Duodenal mucosa (tissue), 2 donors: ENCODE results near the gene MINK1.

Experiments
- H3K27ac ChIP-seq: one replicate; pipeline ENCODE4 v1.7.0; 2013; ENCODE audit warnings: low read depth, low read length
- H3K27me3 ChIP-seq, 2 donors: one replicate each; pipeline ENCODE4 v1.7.0; 2013; ENCODE audit warnings: low read length in 2 of 2, control low read depth in 1 of 2; ENCODE audit not compliant: insufficient read depth in 2 of 2, control insufficient read depth in 1 of 2
- H3K36me3 ChIP-seq, 2 donors: one replicate each; pipeline ENCODE4 v1.7.0; 2013; ENCODE audit warnings: low read length in 2 of 2, control low read depth in 1 of 2; ENCODE audit not compliant: insufficient read depth in 2 of 2, control insufficient read depth in 1 of 2
- H3K4me1 ChIP-seq, 2 donors: one replicate each; pipeline ENCODE4 v1.7.0; 2013; ENCODE audit warnings: low read length in 2 of 2, control low read depth in 1 of 2; ENCODE audit not compliant: insufficient read depth in 2 of 2, control insufficient read depth in 1 of 2
- H3K4me3 ChIP-seq, 2 donors: one replicate each; pipeline ENCODE4 v1.7.0; 2013; ENCODE audit warnings: low read length in 2 of 2, low read depth in 1 of 2
- H3K9ac ChIP-seq, 2 donors: one replicate each; pipeline ENCODE4 v1.7.0; 2013; ENCODE audit warnings: low read length in 2 of 2, low read depth in 1 of 2
- H3K9me3 ChIP-seq, 2 donors: one replicate each; pipeline ENCODE4 v1.7.0; 2013; ENCODE audit warnings: low read length in 2 of 2, control low read depth in 1 of 2; ENCODE audit not compliant: control insufficient read depth in 1 of 2

Gene MINK1

DNA sequence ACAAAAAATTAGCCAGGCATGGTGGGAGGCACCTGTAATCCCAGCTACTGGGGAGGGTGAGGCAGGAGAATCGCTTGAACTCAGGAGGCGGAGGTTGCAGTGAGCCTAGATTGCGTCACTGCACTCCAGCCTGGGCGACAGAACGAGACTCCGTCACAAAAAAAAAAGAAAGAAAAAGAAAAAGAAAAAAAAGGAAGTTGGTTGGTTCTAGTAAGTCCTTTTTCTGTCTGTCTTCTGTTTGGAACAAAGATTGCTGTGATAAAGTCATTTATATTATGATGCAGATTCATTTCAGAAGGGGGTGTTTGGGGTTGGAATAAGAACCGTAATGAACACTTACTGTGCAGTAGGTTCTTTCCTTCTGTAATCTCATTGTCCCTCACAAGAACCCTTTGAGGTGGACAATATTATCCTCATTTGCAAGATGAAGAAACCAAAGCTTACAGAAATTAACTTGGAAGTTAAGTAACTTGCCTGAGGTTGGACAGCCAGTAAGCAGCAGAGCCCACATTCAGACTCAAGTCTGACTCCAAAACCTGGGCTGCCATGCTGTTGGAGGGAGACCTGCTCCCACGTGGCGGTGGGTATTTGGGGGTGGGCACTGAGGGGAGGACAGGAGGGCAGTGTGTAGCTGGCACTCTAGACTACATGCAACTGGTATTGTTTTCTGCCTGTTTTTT lies 10.3 kb downstream of the MINK1 start:
- Histone ChIP-seq H3K9ac (no peak overlapping the region), H3K4me3 (no peak overlapping the region), H3K4me1 (peaks cover 20 to 24% of the 10 kb centered on the region in 2 donors), H3K27me3 (no peaks in the 10 kb centered on the region), H3K36me3 (peaks cover 0 to 14% of the 10 kb centered on the region in 2 donors), H3K27ac (no peak overlapping the region), H3K9me3 (no peaks in the 10 kb centered on the region)

DNA sequence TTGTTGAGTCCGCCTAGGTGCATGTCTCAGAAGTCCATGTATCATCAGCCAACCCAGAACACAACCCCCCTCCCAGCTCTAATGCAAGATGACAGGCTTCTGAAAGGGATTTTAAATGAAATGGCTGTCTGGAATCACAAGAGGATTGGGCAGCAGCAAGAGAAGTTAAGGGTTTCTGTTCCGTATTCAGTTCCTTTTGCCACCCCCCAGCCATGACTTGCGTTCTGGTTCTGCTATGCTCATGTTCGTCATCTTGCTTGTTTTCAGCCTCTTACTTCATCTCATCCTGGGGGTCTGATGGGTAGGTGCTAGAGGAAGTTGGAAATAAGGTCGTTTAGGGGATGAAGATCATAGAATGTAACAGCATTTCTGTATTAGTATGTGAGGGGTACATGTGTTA lies 12.0 kb downstream of the MINK1 start:
- H3K4me1 ChIP-seq = peaks cover 20 to 25% of the 10 kb centered on the region in 2 donors
- H3K4me3 ChIP-seq = no peak overlapping the region
- H3K36me3 ChIP-seq = peaks cover 0 to 17% of the 10 kb centered on the region in 2 donors
- no peak overlapping the region for H3K27ac ChIP-seq
- no peaks in the 10 kb centered on the region for H3K27me3 ChIP-seq
- H3K9me3 ChIP-seq = no peaks in the 10 kb centered on the region
- no peak overlapping the region for H3K9ac ChIP-seq

DNA sequence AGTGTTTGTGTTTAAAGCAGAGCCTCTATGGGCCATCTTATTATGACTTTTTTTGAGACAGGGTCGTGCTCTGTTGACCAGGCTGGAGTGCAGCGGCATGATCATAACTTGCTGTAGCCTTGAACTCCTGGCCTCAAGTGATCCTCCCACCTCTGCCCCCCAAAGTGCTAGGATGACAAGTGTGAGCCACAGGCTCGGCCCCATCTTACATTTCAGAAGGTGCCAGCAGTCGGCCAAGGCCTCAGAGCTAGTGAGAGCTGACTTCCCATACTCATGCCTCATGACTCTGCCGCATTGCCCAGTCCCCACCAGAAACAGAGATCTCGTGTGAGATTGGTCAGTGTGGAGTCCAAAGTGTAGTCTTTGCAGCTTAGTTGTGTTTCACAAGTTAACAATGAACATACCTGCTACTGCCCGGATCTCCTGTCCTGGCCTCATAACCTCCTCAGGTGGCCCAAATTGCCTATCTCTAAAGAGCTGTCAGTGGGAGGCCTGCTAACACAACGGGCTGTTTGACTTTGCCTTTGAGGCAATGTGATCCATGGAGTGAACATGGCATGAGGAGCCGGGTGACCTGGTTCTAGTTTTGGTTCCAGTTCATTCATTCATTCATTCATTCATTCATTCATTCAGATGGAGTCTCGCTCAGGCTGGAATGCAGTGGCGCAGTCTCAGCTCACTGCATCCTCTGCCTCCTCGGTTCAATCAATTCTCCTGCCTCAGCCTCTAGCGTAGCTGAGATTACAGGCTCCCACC lies 13.7 kb downstream of the MINK1 start:
- Histone ChIP-seq H3K27ac (no peak overlapping the region), H3K4me1 (peaks cover 25 to 29% of the 10 kb centered on the region in 2 donors)

DNA sequence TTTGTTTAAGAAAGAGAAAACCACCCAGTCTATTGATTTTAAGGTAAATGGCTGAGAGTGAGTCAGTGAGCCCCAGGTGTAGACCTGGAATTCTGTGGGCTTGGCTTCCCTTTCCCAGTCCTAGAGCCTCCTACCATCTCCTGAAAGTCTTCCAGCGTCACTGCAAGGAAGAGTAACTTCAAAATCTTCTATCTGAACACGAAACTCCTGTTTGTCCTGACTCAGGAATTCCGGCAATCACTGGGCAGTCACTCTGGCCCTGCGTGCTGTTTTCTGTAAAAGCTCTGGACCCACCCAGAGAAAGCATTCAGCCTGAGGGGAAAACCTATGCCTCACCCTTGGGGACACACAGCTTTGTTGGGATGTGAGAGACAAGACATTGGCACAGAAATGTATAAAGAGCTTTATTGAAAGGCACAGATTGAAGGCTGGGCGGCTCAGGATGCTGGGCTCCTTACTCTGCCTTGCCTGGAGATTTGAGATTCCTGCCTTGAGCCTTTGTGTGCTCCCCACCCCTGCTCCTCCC lies 15.9 kb downstream of the MINK1 start:
- H3K9ac ChIP-seq = no peak overlapping the region
- no peak overlapping the region for H3K4me3 ChIP-seq
- no peak overlapping the region for H3K27ac ChIP-seq
- no peaks in the 10 kb centered on the region for H3K9me3 ChIP-seq
- peaks cover 32 to 34% of the 10 kb centered on the region in 2 donors for H3K4me1 ChIP-seq
- no peaks in the 10 kb centered on the region for H3K27me3 ChIP-seq
- H3K36me3 ChIP-seq = peaks cover 0 to 15% of the 10 kb centered on the region in 2 donors

More for the DNA sequence above, 13.7 kb downstream of the MINK1 start:
- no peaks in the 10 kb centered on the region for H3K9me3 ChIP-seq
- H3K27me3 ChIP-seq = no peaks in the 10 kb centered on the region
- H3K9ac ChIP-seq = no peak overlapping the region
- peaks cover 0 to 15% of the 10 kb centered on the region in 2 donors for H3K36me3 ChIP-seq
- H3K4me3 ChIP-seq = no peak overlapping the region

DNA sequence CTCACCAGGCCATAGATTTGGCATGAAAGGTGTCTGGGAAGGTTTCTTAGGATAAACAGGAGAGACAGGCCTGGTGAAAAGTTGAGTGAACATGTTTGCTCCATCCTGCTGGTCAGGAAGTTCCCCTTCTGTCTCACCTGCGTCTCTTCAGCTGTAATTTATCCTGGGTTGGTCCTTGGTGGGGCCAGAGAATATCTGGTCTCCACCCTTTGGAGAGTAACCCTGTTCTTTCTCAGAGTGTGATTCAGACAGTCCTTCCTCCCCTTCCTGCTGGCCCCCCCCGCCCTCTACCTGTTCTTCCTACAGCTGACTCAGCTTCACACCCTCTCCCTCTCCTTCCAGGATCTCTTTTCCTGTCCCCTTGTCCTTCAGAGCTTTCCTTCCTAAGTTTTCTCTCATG lies 17.1 kb downstream of the MINK1 start:
- no peak overlapping the region for H3K27ac ChIP-seq
- H3K36me3 ChIP-seq = peaks cover 0 to 12% of the 10 kb centered on the region in 2 donors
- H3K4me3 ChIP-seq = no peak overlapping the region
- H3K9me3 ChIP-seq = no peaks in the 10 kb centered on the region
- no peaks in the 10 kb centered on the region for H3K27me3 ChIP-seq
- no peak overlapping the region for H3K9ac ChIP-seq
- H3K4me1 ChIP-seq = peaks cover 32 to 34% of the 10 kb centered on the region in 2 donors

DNA sequence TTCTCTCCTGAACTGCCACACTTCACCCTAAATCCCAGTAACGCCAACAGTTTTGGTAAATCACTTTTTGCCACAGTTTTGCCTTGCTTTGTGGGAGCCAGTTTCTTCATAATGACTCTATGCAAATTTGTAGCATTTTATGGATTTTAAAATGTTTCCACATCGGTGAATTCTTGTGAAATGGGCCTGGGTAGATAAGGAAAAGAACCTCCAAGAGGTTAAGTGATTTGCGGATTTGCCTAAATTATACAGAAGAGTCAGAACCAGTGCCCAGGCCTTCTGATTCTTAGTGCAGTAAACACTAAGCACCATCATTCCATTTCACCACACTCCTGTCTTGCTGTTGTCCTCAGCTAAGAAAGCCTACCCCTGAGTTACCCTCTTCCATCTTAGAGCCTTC lies 17.9 kb downstream of the MINK1 start:
- no peak overlapping the region for H3K27ac ChIP-seq

DNA sequence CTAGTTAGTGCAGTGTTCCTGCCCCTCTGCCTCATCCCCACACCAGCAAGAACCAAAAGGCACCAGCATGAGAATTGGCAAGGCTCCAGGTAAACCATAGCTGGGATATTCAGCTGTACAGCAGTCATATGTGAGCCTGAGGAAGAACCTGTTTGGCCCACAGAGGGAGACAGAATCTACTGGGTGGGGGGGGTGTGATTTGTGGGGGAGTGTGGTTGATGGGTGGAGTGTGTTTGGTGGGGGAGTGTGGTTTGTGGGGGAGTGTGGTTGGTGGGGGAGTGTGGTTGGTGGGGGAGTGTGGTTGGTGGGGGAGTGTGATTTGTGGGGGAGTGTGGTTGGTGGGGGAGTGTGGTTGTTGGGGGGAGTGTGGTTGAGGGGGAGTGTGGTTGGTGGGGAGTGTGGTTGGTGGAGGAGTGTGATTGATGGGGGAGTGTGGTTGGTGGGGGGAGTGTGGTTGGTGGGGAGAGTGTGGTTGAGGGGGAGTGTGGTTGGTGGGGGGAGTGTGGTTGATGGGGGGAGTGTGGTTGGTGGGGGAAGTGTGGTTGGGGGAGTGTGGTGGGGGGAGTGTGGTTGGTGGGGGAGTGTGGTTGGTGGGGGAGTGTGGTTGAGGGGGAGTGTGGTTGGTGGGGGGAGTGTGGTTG lies 19.5 kb downstream of the MINK1 start:
- H3K9me3 ChIP-seq = no peaks in the 10 kb centered on the region
- H3K4me1 ChIP-seq = peaks cover 28% of the 10 kb centered on the region in 2 donors
- no peak overlapping the region for H3K9ac ChIP-seq
- H3K27ac ChIP-seq = no peak overlapping the region
- no peak overlapping the region for H3K4me3 ChIP-seq
- H3K27me3 ChIP-seq = no peaks in the 10 kb centered on the region
- peaks cover 0 to 13% of the 10 kb centered on the region in 2 donors for H3K36me3 ChIP-seq

More for the DNA sequence above, 17.9 kb downstream of the MINK1 start:
- Histone ChIP-seq H3K36me3 (peaks cover 0 to 10% of the 10 kb centered on the region in 2 donors), H3K9ac (peak overlapping the region in 1 of 2 donors; percentile 43), H3K9me3 (no peaks in the 10 kb centered on the region), H3K4me1 (peaks cover 28 to 30% of the 10 kb centered on the region in 2 donors), H3K27me3 (no peaks in the 10 kb centered on the region), H3K4me3 (no peak overlapping the region)

DNA sequence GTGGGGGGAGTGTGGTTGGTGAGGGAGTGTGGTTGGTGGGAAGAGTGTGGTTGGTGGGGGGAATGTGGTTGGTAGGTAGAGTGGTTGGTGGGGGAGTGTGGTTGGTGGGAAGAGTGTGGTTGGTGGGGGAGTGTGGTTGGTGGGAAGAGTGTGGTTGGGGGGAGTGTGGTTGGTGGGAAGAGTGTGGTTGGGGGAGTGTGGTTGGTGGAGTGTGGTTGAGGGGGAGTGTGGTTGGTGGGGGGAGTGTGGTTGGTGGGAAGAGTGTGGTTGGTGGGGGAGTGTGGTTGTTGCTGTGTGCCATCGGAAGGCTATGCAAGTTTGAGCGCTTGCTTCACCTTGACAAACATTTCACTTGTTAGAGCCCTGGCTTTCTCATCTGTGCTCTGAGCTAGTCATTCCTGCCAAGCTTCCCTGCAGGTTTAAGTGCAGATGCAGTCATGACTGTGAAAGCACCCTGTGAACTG lies 20.1 kb downstream of the MINK1 start:
- Histone ChIP-seq H3K27me3 (no peaks in the 10 kb centered on the region), H3K9ac (no peak overlapping the region), H3K9me3 (no peaks in the 10 kb centered on the region), H3K4me1 (peaks cover 32 to 33% of the 10 kb centered on the region in 2 donors), H3K27ac (no peak overlapping the region), H3K36me3 (peaks cover 0 to 13% of the 10 kb centered on the region in 2 donors), H3K4me3 (no peak overlapping the region)

DNA sequence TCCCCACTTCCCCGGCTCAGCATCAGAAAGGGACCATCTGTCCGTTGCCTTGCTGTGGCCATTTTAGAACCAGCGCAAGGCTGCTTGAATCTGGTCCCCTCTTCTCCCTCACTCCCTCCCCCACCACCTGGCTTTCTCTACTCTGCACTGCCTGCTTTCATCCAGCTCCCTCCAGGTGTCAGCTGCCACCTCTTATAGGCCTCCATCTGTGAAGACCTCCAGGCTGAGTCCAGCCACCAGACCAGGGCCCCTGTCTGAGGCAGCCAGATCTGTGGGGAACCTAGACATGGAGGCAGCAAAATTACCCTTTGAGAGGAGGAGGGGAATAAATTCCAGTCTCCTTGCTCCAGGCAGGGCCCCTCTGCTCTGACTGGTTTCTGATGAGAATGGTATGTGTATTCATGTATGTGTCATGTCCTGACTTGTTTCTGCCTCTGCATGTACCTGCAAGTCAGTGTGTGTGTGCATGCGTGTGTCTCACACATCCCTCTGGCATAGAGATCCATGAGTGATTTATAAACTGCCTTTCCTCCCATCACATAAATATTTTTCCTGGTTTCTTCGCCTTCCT lies 21.1 kb downstream of the MINK1 start:
- H3K9me3 ChIP-seq = no peaks in the 10 kb centered on the region
- H3K9ac ChIP-seq = no peak overlapping the region
- H3K4me3 ChIP-seq = no peak overlapping the region
- no peak overlapping the region for H3K27ac ChIP-seq
- peaks cover 0 to 11% of the 10 kb centered on the region in 2 donors for H3K36me3 ChIP-seq
- peaks cover 41 to 42% of the 10 kb centered on the region in 2 donors for H3K4me1 ChIP-seq
- no peaks in the 10 kb centered on the region for H3K27me3 ChIP-seq
